GM21737 (cell line): Measurements from ENCODE around the gene INTS15.

Experiments
- ATAC-seq: cut with Tn5 transposase; IDR thresholded peaks from one replicate; pipeline ENCODE4 v1.9.1; 2021; ENCODE audit warnings: mild to moderate bottlenecking, moderate library complexity; ENCODE audit not compliant: unreplicated experiment

INTS15 gene

DNA sequence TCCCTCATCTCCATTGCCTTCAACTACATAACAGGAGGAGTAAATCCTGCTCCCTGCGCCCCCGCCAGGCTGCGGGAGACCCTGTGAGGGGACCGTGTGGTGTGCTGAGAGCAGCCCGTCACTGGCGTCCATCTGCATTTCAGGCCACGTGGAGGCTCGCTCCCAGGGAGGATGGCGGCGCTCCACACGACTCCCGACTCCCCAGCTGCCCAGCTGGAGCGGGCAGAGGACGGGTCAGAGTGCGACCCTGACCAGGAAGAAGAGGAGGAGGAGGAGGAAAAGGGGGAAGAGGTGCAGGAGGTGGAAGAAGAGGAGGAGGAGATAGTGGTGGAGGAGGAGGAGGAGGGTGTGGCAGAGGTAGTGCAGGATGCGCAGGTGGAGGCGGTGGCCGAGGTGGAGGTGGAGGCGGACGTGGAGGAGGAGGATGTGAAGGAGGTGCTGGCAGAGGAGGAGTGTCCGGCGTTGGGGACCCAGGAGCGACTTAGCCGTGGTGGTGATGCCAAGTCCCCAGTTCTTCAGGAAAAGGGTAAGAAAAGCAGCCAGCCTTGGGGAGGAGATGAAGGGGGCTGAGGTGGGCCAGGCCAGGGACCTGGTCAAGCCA is 52.5 kb downstream of the INTS15 start:
- no peak for ATAC-seq

DNA sequence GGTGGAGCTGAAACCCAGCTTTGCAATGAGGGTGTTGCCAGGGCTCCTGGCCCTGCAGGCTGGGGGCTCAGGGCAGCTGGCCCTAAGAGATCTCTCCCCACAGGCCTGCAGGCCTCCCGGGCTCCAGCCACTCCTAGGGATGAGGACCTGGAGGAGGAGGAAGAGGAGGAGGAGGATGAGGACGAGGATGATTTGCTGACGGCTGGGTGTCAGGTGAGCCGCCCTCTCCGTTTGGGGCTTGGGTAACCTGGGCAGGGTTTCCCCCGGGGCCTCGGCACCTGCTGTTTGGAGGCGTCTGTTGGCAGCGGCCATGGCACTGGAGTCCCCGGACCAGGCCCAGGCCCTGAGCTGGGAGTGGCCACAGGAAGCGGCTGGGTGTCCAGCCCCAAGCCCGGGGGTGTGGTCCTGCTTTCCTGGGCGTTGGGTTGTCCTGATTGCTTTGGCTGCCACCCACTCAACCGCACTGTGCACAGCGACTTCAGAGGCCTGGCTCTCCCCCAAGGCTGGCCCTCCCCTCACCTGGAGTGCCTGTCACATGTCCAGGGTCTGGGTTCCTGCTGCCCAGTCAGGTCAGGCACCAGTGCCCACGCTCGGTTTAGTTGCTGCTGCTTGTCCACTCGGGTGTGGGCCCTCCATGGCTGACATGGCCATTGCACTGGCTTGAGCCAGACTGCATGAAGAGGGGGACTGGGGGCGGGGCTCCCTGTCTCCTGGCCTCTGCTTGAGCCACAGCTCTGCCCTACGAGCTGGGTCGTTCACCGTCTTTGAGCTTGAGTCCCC is 53.2 kb downstream of the INTS15 start:
- ATAC-seq: no peak

DNA sequence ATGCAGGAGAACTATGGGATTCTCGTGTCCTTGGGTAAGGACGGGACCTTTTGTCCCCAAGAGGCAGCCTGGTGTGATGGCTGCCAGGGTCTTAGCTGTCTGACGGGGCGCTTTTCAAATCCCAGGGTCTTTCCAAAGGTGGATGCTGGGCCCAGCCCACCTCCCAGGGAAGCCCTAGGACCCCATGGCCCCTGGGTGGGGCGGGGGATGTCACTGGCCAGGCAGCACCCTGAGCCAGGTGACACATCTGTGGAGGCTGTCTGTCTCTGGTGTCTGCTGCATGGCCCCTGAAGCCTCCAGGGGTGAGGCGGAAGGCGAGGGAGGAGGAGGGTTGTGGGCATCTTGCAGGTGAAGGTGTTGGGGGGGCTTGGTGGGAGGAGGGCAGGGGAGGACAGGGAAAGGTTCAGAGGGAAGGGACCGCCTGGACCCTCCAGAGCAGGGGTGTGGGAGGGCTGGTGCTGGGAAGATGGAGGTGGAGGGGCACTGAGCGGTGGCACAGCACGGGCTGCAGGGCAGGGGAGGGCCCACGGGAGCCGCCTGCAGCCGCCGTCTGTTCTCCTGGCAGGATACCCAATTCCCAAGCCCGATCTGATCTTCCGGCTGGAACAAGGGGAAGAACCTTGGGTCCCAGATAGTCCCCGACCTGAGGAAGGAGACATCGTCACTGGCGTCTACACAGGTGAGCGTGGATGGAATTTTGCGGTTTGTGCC is 54.2 kb downstream of the INTS15 start:
- no peak for ATAC-seq

DNA sequence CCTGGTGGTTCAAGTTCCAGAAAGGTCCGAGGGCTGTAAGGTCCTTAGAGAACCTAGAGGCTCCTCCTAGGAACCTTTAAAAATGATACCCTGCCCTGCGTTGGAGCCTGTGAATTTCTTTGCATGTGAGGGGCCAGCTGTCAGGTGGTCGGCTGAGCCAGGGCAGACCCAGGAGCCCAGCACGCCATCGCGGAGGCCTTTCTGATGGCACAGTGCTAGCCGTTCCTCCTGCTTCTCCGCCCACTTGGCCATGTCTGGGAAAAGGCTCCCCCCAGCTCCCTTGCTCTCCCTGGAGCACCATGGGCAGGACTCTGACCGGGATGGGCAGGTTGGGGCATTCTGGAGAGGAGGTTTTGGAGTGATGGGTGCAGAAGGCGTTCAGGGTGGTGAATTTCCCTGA is 54.9 kb downstream of the INTS15 start:
- no peak for ATAC-seq

DNA sequence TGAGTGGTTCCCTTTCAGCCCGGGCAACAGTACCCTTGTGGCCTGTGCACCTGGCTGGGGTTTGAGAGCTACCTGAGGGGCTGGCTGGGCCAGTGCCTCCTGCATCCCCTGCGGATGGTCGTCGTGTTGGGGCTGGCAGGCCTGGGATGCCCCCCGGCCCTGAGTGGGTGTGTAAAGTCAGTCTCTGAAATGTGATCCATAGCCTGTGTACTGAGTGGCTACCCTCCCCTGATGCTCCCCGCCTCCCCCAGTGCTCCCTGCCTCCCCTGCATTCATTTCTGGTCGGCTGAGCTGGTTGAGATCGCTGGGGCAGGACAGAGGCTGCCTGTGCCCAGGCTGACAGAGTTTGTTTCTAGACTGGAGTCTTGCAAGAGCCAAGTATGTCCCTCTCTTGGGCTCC is 56.6 kb downstream of the INTS15 start:
- ATAC-seq: no peak

DNA sequence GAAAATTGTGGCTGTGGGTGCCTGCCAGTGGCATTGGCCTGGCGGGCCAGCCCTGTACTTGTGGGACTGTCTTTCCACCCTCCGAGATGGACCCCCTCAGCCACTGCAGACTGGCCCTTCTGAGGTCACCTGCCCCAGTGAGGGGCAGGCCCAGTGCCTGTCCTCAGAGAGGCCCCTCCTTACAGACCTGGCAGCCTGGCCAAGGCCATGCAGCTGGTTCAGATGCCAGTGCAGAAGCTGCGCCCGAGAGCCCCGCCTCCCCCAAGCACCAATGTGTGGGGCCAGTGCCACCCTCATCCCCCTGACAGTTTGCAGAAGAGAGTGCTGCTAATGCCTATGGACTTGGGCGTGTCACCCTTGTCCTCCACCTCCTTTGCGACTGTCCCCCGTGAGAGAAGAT is 57.3 kb downstream of the INTS15 start:
- ATAC-seq: no peak

DNA sequence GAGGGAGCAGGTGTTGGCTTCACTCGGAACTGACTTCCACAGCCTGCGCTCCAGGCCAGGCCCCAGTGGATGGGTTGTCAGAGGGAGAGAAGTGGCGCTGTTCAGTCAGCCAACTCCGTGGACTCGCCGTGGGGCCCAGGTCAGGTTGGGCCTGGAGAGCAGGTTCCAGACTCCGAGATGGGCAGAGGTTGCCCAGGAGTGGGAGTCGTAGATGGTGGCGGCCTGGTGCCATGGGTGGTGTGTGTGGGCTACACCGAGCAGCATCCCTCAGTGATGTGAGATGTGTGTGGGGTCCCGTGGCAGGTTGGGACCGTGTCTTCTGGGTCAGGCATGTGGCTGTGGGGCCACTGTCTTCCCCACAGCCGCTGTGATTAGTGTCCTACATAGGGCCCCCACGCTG is 57.7 kb downstream of the INTS15 start:
- ATAC-seq: no peak

DNA sequence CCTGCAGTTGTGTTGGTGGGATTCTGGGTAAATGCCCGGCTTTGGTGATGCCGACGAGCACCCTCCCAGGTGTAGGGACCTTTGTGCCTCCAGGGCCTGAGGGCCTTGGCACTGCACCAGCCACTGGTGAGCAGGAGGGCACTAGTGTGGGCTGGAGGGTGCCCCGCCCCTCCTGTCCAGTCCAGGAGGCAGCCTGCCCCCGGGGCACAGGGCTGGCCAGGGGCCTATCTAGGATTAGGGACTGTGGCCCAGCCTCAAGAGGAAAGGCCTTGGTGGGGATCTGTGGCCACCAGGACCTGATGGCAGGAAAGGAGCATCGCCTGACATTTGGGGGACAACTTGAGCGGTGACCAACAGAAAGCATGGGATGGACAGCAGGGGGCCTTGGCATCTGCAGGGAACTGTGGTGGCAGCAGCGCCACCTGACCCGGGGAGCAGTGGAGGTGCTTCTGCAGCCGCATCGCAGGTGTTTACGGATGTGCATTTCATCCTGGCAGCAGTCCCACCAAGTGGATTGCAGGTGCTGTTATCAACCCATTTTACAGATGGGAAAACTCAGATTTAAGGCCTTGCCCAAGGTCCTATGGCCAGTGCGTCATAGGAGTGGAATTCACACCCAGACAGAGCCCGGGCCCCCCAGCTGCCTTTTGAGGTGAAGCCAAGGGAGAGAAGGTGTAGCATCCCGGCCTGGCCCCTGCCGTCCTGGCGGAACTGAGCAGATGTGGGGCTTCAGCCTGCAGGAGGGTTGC is 58.4 kb downstream of the INTS15 start:
- no peak for ATAC-seq

DNA sequence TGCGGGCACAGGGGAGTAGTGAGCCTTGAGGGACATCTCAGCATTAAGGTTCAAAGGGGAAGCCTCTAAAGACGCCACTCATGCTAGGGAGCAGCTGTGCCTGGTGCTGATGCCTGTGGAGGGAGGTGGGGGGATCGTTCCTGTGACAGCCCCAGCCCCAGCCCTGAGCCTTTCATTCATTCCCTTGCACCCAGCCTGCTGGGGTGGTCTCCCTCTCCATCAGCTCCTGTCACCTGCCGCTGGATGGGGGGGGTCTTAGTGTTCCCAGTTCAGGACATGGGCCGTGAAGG is 58.9 kb downstream of the INTS15 start:
- no peak for ATAC-seq

DNA sequence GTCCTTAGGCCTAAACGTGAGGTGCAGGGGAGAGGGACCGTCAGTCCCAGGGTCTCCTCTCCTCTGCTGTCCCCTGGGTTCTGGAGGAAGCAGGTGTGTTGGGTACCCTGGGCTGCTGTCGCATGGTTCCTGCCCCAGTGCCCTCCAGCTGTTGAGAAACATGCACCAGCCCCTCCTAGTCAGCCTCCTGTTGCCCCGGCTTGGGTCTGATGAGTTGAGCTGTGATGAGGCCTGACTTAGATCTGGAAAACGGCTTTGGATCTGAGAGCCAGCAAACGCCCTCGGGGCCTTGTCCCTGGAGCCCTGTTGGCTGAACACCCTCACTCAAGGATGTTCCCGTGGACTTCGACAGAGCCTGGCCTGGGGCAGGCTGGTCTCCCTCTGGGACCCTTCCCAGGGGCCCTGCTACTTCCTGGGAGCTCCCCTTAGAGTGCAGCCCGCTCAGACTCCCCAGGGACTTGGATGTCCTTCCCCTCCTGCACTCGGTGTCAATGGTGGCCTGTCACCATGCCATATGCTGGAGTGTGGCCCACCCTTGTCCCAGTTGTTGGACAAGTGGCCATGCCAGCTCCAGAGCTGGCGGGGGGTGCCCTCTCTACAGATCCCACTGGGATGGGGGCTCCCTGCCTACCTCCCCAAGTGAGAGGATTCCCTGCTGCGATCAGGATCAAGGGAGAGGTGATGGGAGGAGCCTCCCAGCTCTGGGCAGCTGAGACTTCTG is 59.6 kb downstream of the INTS15 start:
- no peak for ATAC-seq

DNA sequence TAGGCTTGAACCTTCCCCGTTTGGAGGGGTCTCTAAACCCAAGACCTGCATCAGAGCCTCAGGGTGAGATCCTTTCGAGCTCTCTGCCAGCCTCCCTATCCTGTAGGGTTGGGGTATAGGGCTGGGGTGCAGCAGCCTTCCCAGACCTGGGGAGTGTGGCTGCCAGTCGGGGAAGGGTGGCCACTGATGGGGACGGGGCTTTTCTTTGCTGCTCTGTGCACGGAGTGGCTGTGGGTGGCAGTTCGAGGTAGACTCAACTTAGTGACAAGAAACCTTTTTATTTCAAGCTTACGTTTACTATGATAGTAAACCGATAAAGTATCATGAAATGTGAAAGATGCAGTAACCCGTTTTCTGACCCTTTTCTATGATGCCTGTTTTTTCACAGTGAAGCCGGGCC is 60.3 kb downstream of the INTS15 start:
- ATAC-seq: no peak

DNA sequence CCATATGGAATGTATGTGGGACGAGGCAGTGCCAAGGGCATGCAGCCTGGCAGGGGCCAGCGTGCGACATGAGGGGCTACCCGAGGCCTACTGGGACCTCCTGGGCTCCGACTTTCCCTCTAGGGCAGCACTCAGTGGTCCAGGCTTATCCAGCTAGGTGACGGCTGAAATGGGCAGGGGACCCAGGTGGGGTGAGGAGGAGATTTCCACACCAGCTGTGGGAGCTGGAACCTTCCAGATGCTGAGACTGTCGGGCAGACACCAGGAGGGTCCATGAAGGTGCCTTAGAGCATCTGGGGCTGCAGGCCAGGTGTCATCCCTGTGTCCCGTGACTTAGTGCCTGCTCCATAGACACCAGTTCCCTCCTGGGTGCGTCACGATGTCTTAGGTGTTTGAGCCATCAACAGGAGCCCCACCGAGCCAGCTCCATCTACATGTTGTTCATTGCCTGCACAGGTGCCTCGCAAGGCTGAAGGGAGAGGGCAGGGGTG is 60.7 kb downstream of the INTS15 start:
- ATAC-seq: no peak

DNA sequence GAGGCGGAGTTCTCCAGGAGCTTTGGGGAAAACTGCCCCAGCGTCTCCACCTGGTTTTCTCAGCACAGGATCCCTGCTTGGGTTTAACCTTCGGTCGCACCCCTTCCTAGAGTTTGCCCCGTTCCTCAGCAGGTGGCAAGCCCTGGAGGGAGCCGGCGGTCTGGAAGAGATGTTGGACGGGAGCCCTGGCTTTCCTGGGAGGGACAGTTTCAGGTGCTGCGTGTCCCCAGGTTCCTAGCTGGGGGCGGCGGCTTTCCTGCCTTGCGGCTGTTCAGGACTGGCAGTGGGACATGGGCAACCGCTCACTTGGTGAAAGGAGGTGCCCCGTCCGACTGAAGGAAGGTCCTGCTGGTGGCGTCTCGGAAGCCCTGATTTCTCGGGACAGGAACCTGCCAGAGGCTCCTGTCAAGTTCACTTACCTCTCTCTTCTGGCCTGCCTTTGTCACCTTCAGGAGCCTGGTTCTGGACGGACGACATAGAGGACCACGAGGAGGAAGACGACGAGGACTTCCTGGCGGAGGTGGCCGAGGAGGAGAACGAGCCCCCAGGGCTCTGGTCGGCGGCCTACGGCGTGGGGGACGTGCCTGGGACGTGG is 62.1 kb downstream of the INTS15 start:
- no peak for ATAC-seq

DNA sequence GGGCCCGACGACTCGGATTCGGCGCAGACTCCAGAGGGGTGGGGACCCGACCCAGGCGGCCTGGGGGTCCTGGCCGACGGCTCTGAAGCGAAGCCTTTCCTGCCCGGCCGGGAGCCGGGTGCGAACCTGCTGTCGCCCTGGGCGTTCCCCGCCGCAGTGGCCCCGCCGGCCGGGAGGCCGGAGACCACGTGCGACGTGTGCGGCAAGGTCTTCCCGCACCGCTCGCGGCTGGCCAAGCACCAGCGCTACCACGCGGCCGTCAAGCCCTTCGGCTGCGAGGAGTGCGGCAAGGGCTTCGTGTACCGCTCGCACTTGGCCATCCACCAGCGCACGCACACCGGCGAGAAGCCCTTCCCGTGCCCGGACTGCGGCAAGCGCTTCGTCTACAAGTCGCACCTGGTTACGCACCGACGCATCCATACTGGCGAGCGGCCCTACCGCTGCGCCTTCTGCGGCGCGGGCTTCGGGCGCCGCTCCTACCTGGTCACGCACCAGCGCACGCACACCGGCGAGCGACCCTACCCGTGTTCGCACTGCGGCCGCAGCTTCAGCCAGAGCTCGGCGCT is 62.7 kb downstream of the INTS15 start:
- ATAC-seq: no peak

DNA sequence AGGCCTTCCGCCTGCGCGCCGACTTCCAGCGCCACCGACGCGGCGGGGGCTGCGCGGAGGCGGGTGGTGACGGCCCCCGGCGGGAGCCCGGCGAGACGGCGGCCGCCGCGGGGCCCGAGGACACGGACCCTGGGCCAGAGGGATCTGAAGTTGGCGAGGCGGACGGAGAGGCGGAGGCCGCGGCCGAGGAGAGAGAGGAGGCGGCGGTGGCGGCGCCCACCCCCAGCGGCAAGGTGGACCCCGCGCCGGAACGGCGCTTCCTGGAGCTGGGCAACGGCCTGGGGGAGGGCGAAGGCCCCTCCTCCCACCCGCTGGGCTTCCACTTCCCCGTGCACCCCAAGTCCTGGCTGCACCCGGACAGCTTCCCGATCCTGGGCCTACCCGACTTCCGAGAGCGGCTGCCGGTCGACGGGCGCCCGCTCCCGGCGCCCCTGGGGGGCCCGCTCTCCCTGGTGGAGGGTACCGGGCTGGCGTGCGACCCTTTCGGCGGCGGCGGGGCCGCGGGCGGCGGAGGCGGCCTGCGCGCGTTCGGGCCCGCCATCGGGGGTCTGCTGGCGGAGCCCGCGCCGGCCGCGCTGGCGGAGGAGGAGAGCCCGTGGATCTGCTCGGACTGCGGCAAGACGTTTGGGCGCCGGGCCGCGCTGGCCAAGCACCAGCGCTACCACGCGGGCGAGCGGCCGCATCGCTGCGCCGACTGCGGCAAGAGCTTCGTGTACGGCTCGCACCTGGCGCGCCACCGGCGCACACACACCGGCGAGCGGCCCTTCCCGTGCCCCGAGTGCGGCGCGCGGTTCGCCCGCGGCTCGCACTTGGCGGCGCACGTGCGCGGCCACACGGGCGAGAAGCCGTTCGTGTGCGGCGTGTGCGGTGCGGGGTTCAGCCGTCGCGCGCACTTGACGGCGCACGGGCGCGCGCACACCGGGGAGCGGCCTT is 63.5 kb downstream of the INTS15 start:
- ATAC-seq: no peak

DNA sequence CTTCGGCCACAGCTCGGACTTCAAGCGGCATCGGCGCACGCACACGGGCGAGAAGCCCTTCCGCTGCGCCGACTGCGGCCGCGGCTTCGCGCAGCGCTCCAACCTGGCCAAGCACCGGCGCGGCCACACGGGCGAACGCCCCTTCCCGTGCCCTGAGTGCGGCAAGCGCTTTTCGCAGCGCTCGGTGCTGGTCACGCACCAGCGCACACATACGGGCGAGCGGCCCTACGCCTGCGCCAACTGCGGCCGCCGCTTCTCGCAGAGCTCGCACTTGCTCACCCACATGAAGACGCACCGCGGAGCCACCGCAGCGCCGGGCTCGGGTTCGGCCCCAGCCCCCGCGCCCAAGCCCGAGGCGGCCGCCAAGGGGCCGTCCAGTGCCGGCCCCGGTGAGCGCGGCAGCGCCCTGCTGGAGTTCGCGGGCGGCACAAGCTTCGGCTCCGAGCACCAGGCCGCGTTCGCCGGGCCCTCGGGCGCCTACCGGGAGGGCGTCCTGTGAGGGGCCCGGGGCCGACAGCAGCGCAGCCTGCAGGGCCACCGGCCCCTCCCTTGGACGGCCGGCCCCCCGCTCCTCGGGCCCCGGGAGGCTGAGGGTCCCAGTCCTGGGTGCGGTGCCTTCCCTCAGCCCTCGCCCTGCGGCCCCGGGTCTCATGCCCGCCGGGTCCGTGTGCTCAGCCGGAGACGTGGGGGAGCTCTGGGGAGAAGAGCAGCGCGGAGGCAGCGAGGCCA is 64.5 kb downstream of the INTS15 start:
- ATAC-seq: no peak

DNA sequence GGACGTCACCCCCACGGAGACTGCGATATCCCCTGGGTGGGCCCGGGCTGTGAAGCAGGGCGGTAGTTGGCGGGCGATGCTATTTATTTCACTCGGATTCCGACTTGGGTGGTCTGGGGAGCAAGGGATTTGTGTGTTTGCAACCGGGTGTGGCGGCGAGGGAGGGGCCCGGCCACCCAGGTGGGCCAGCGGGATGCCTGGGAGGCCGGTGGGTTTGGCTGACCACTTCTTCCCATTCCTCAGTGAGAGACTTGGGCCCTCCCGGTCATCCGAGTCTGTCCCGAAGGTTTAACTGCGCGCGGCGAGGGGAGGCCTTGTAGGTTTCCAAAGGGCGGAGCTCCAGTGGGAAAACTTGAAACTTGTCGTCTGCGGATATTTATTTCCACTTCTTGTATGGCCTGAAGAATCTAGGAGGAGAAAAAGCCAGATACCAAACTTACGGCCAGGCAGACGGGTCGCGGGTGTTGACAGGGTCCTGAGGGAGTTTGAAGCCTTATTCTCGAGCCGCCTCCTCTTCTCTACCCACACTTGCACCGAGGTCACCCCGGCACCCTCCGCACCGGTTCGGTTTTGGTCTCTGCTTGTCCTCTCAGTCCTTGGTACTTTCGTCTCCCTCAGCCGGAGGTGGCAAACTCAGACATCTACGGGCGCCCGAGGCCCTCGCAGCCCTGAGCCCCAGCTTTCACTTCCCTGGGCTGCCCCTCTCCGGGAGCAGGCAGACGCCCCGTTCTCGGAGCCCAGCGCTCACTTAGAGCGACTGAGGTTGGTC is 65.2 kb downstream of the INTS15 start:
- no peak for ATAC-seq
